RWPE2 (cell line): ENCODE results near the gene XKR3.
"Not testable (repeated sequence)": the region's sequence is repeated elsewhere in the genome, so short reads cannot be mapped to it uniquely, and the experiment has no call there.

Source experiments
- ATAC-seq: fragments of 200-7000 bp; cut with Tn5 transposase; 3 replicates; pipeline ENCODE4 v1.9.1; 2021; ENCODE audit warnings: low read depth
- DNase-seq: peaks from one replicate; pipeline ENCODE4 v3.0.0-alpha.2; 2020; ENCODE audit warnings: low spot score
- H3K27ac ChIP-seq: fragments of 450-650 bp; 2 replicates; pipeline ENCODE4 v1.5.1; 2017; ENCODE audit warnings: mild to moderate bottlenecking; ENCODE audit not compliant: poor library complexity, severe bottlenecking
- H3K27me3 ChIP-seq: fragments of 250-450 bp; sonication (Bioruptor Pico); 2 replicates; pipeline ENCODE4 v1.5.1; 2021; ENCODE audit warnings: mild to moderate bottlenecking, moderate library complexity; ENCODE audit not compliant: insufficient read depth, poor library complexity, severe bottlenecking
- H3K36me3 ChIP-seq: fragments of 250-450 bp; sonication (Bioruptor Pico); 2 replicates; pipeline ENCODE4 v1.5.1; 2020; ENCODE audit warnings: low read depth, mild to moderate bottlenecking, moderate library complexity
- H3K4me1 ChIP-seq: fragments of 250-450 bp; sonication (Bioruptor Pico); 2 replicates; pipeline ENCODE4 v1.5.1; 2021; ENCODE audit warnings: mild to moderate bottlenecking, moderate library complexity; ENCODE audit not compliant: insufficient read depth, poor library complexity, severe bottlenecking
- H3K4me3 ChIP-seq: fragments of 250-450 bp; sonication (Bioruptor Pico); 2 replicates; pipeline ENCODE4 v1.5.1; 2021; ENCODE audit warnings: mild to moderate bottlenecking, moderate library complexity; ENCODE audit not compliant: severe bottlenecking
- H3K9me3 ChIP-seq: fragments of 250-450 bp; sonication (Bioruptor Pico); 2 replicates; pipeline ENCODE4 v1.5.1; 2021; ENCODE audit warnings: mild to moderate bottlenecking, moderate library complexity; ENCODE audit not compliant: severe bottlenecking

XKR3 gene

GRCh38 chr22:16748160-16748929 is 76.9 kb downstream of the XKR3 start:
- not testable (repeated sequence) for H3K4me1 ChIP-seq, H3K36me3 ChIP-seq, DNase-seq, H3K27me3 ChIP-seq, H3K4me3 ChIP-seq, ATAC-seq, H3K9me3 ChIP-seq, H3K27ac ChIP-seq

- not testable (repeated sequence) for H3K36me3 ChIP-seq, ATAC-seq, H3K27me3 ChIP-seq, DNase-seq, H3K4me1 ChIP-seq, H3K9me3 ChIP-seq, H3K27ac ChIP-seq, H3K4me3 ChIP-seq
Observed at GRCh38 chr22:16747266-16748159, 77.7 kb downstream of the XKR3 start.

GRCh38 chr22:16734271-16734670 is 90.9 kb downstream of the XKR3 start:
- not testable (repeated sequence) for H3K4me3 ChIP-seq, H3K27me3 ChIP-seq, H3K4me1 ChIP-seq, H3K27ac ChIP-seq, H3K9me3 ChIP-seq, ATAC-seq, DNase-seq, H3K36me3 ChIP-seq
